Endodermal cell (in vitro differentiated cells): ENCODE data around the gene ASTN2. TPM values are rescaled to one million over a fixed set of nuclear protein-coding genes. Genes with fewer than 3 reads are reported as not detected.

Experiments used
- DNase-seq: peaks from one replicate; pipeline ENCODE4 v3.0.0-alpha.2; 2017
- H3K27ac ChIP-seq: 2 replicates; pipeline ENCODE4 v1.5.1; 2013; ENCODE audit warnings: mild to moderate bottlenecking, low read depth, low read length, moderate library complexity
- H3K27me3 ChIP-seq: 2 replicates; pipeline ENCODE4 v1.6.1; 2013; ENCODE audit warnings: mild to moderate bottlenecking, low read length, moderate library complexity; ENCODE audit not compliant: insufficient read depth, control insufficient read depth, poor library complexity, severe bottlenecking
- H3K36me3 ChIP-seq: 2 replicates; pipeline ENCODE4 v1.7.0; 2013; ENCODE audit warnings: mild to moderate bottlenecking, low read length, moderate library complexity; ENCODE audit not compliant: control insufficient read depth, insufficient read depth
- H3K4me1 ChIP-seq: one replicate; pipeline ENCODE4 v1.7.0; 2013; ENCODE audit warnings: low read length; ENCODE audit not compliant: control insufficient read depth, insufficient read depth
- H3K4me3 ChIP-seq: 2 replicates; pipeline ENCODE4 v1.5.1; 2013; ENCODE audit warnings: mild to moderate bottlenecking, low read length, moderate library complexity
- H3K9ac ChIP-seq: 2 replicates; pipeline ENCODE4 v1.6.1; 2013; ENCODE audit warnings: mild to moderate bottlenecking, low read length, moderate library complexity; ENCODE audit not compliant: poor library complexity, severe bottlenecking; ENCODE audit errors: extremely low read depth
- H3K9me3 ChIP-seq: 2 replicates; pipeline ENCODE4 v1.6.1; 2013; ENCODE audit warnings: mild to moderate bottlenecking, low read length, moderate library complexity; ENCODE audit not compliant: control insufficient read depth
- H3K27ac Mint-ChIP-seq: 2 replicates; pipeline ENCODE4 v1.8.0; 2020; ENCODE audit warnings: mixed read lengths
- H3K27me3 Mint-ChIP-seq: 2 replicates; pipeline ENCODE4 v1.8.0; 2021; ENCODE audit warnings: mild to moderate bottlenecking, mixed read lengths; ENCODE audit not compliant: insufficient read depth
- H3K36me3 Mint-ChIP-seq: 2 replicates; pipeline ENCODE4 v1.8.0; 2020; ENCODE audit warnings: low read depth, mixed read lengths
- H3K4me1 Mint-ChIP-seq: 2 replicates; pipeline ENCODE4 v1.8.0; 2020; ENCODE audit warnings: mixed read lengths
- H3K4me3 Mint-ChIP-seq: 2 replicates; pipeline ENCODE4 v1.8.0; 2020; ENCODE audit warnings: mild to moderate bottlenecking, moderate library complexity, mixed read lengths
- H3K9me3 Mint-ChIP-seq: 2 replicates; pipeline ENCODE4 v1.8.0; 2020; ENCODE audit warnings: mild to moderate bottlenecking, mixed read lengths
- WGBS, 2 experiments: methylation state at CpG; one replicate each; pipeline versions ENCODE4 v1.1.5 to v1.1.7; 2013; ENCODE audit warnings: missing lambda C conversion rate in 2 of 2, mixed read lengths in 1 of 2; ENCODE audit not compliant: insufficient coverage in 1 of 2, insufficient read length in 1 of 2; 5-methylcytosine and 5-hydroxymethylcytosine counted together
- total RNA-seq, 2 donors: library from RNA; stranded (reverse); fragmentation: NEBNext Ultra II Directional in 1 of 2; extraction: Animal tissue kit (Norgen Biotek cat#: 25700) in 1 of 2; gene quantifications; 2 replicates in 1 of 2; 3 replicates in 1 of 2; pipeline ENCODE4 v1.2.1, GENCODE V29; 2021
- TF ChIP-seq, protein P1 (sequence below): fragments of 200-600 bp; sonication (generic); conservative IDR thresholded peaks from 2 replicates; pipeline ENCODE4 v1.5.0; 2021; ENCODE audit warnings: antibody characterized with exemption, mild to moderate bottlenecking

Gene ASTN2
- total RNA-seq, 2 donors from 2014 or later = 8.9 to 10.4 TPM

GRCh38 chr9:117018966-117019617 is 395.8 kb downstream of the ASTN2 start:
- H3K9me3 Mint-ChIP-seq = no peaks in the 10 kb centered on the region
- no peak overlapping the region for H3K4me3 Mint-ChIP-seq
- WGBS, 2 experiments = 92 to 97% methylated on average over 3 to 6 of the region's 6 CpGs

GRCh38 chr9:117017414-117017985 is 397.4 kb downstream of the ASTN2 start:
- TF ChIP-seq, protein P1, sequence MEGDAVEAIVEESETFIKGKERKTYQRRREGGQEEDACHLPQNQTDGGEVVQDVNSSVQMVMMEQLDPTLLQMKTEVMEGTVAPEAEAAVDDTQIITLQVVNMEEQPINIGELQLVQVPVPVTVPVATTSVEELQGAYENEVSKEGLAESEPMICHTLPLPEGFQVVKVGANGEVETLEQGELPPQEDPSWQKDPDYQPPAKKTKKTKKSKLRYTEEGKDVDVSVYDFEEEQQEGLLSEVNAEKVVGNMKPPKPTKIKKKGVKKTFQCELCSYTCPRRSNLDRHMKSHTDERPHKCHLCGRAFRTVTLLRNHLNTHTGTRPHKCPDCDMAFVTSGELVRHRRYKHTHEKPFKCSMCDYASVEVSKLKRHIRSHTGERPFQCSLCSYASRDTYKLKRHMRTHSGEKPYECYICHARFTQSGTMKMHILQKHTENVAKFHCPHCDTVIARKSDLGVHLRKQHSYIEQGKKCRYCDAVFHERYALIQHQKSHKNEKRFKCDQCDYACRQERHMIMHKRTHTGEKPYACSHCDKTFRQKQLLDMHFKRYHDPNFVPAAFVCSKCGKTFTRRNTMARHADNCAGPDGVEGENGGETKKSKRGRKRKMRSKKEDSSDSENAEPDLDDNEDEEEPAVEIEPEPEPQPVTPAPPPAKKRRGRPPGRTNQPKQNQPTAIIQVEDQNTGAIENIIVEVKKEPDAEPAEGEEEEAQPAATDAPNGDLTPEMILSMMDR = no peak
- no peaks in the 10 kb centered on the region for H3K9me3 ChIP-seq
- Mint-ChIP-seq H3K4me1 (peaks cover under 1% of the 10 kb centered on the region), H3K27me3 (no peaks in the 10 kb centered on the region), H3K27ac (no peak overlapping the region), H3K36me3 (no peaks in the 10 kb centered on the region), H3K4me3 (no peak overlapping the region), H3K9me3 (no peaks in the 10 kb centered on the region)
- H3K27me3 ChIP-seq = no peaks in the 10 kb centered on the region
- WGBS, 2 experiments = 61 to 81% methylated on average over 2 to 3 of the region's 3 CpGs
- H3K4me1 ChIP-seq = no peaks in the 10 kb centered on the region
- H3K9ac ChIP-seq = no peak overlapping the region
- DNase-seq = no peak
- no peak overlapping the region for H3K4me3 ChIP-seq
- H3K36me3 ChIP-seq = no peaks in the 10 kb centered on the region
- H3K27ac ChIP-seq = no peak overlapping the region

More at GRCh38 chr9:117018966-117019617, 395.8 kb downstream of the ASTN2 start:
- DNase-seq = no peak
- H3K9ac ChIP-seq = no peak overlapping the region
- no peak overlapping the region for H3K4me3 ChIP-seq
- TF ChIP-seq, protein P1 = no peak
- H3K4me1 ChIP-seq = no peaks in the 10 kb centered on the region
- Mint-ChIP-seq H3K27ac (no peak overlapping the region), H3K36me3 (no peaks in the 10 kb centered on the region), H3K27me3 (no peaks in the 10 kb centered on the region), H3K4me1 (peaks cover 5% of the 10 kb centered on the region)
- no peaks in the 10 kb centered on the region for H3K27me3 ChIP-seq
- no peaks in the 10 kb centered on the region for H3K9me3 ChIP-seq
- H3K27ac ChIP-seq = no peak overlapping the region
- H3K36me3 ChIP-seq = no peaks in the 10 kb centered on the region

GRCh38 chr9:117014061-117014460 is 400.8 kb downstream of the ASTN2 start:
- WGBS, 2 experiments = 96% methylated on average over 4 of the region's 4 CpGs; no CpG with 5 or more reads in 1 of the 2 experiments
- H3K27ac Mint-ChIP-seq = no peak overlapping the region
- Histone ChIP-seq H3K9me3 (no peaks in the 10 kb centered on the region), H3K4me3 (no peak overlapping the region), H3K4me1 (no peaks in the 10 kb centered on the region), H3K27me3 (no peaks in the 10 kb centered on the region), H3K27ac (no peak overlapping the region), H3K36me3 (no peaks in the 10 kb centered on the region), H3K9ac (no peak overlapping the region)
- TF ChIP-seq, protein P1 = no peak
- no peak for DNase-seq
- H3K4me1 Mint-ChIP-seq = no peaks in the 10 kb centered on the region
- no peak overlapping the region for H3K4me3 Mint-ChIP-seq
- no peaks in the 10 kb centered on the region for H3K27me3 Mint-ChIP-seq
- H3K36me3 Mint-ChIP-seq = no peaks in the 10 kb centered on the region
- H3K9me3 Mint-ChIP-seq = no peaks in the 10 kb centered on the region
